GM18907 (cell line): ENCODE data around the gene MSH2.
"Not testable (repeated sequence)": the region's sequence is repeated elsewhere in the genome, so short reads cannot be mapped to it uniquely, and the experiment has no call there.

ENCODE experiments used
- ATAC-seq: cut with Tn5 transposase; IDR thresholded peaks from one replicate; pipeline ENCODE4 v1.9.1; 2021; ENCODE audit warnings: mild to moderate bottlenecking, moderate library complexity; ENCODE audit not compliant: unreplicated experiment

MSH2 gene

GRCh38 chr2:47406649-47407330, 3.8 kb downstream of the MSH2 start:
- not testable (repeated sequence) for ATAC-seq

- ATAC-seq = not testable (repeated sequence)
Observed at GRCh38 chr2:47407976-47408375, 5.0 kb downstream of the MSH2 start.

DNA sequence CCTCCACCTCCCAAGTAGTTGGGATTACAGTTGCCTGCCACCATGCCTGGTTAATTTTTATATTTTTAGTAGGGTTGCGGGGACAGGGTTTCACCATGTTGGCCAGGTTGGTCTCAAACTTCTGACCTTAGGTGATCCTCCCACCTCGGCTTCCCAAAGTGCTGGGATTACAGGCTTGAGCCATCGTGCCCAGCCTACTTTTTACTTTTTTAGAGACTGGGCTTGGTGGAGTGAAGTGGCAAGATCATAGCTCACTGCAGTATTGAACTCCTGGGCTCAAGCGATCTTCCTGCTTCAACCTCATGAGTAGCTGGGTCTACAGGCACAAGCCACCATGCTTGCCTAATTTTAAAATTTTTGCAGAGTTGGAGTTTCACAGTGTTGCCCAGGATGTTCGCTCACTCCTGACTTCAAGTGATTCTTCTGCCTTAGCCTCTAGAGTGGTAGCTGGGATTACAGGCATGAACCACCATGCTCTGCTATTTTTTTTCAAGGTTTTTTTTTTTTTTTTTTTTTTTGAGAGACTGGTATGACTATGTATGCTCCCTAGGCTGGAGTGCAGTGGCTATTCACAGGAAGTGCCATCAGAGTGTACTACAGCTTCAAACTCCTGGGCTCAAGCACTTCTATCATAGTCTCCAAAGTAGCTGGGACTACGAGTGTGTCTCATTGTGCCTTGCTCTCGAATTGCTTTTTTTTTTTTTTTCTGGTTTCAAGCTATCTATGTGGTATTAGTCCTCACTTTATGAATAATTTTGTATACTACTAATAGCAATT, 11.9 kb downstream of the MSH2 start:
- no peak for ATAC-seq

- ATAC-seq = no peak
Observed at GRCh38 chr2:47420214-47420613, 17.3 kb downstream of the MSH2 start.

- ATAC-seq = not testable (repeated sequence)
Observed at GRCh38 chr2:47420683-47421082, 17.7 kb downstream of the MSH2 start.

GRCh38 chr2:47422016-47422415, 19.1 kb downstream of the MSH2 start:
- ATAC-seq = no peak

GRCh38 chr2:47422560-47422959, 19.6 kb downstream of the MSH2 start:
- no peak for ATAC-seq

DNA sequence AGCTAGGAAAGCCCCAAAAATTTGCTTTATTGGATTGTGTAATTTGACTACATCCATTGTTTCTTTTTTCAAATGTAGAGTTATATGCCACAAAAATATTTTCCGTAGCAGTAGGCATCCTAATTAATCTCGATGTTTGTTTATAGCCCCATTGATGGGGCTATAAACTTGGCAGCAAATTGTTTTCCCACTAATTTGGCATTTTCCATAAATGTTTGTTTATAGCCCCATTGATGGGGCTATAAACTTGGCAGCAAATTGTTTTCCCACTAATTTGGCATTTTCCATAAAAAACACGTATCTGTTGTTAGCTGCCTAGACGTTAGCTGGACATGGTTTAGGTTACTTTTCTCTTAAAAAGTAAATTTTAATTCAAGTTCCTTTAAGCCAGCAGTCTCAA, 23.8 kb downstream of the MSH2 start:
- no peak for ATAC-seq

DNA sequence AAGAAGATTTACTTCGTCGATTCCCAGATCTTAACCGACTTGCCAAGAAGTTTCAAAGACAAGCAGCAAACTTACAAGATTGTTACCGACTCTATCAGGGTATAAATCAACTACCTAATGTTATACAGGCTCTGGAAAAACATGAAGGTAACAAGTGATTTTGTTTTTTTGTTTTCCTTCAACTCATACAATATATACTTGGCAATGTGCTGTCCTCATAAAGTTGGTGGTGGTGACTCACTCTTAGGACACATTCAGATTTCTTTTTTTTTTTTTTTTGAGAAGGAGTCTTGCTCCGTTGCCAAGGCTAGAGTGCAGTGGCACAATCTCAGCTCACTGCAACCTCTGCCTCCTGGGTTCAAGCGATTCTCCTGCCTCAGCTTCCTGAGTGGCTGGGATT, 26.8 kb downstream of the MSH2 start:
- no peak for ATAC-seq

GRCh38 chr2:47433006-47433405, 30.1 kb downstream of the MSH2 start:
- ATAC-seq = not testable (repeated sequence)

DNA sequence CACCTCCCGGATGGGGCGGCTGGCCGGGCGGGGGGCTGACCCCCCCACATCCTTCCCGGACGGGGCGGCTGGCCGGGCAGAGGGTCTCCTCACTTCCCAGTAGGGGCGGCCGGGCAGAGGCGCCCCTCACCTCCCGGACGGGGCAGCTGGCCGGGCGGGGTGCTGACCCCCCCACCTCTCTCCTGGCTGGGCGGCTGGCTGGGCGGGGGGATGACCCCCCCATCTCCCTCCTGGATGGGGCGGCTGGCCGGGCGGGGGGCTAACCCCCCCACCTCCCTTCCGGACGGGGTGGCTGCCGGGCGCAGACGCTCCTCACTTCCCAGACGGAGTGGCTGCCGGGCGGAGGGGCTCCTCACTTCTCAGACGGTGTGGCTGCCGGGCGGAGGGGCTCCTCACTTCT, 30.5 kb downstream of the MSH2 start:
- not testable (repeated sequence) for ATAC-seq

DNA sequence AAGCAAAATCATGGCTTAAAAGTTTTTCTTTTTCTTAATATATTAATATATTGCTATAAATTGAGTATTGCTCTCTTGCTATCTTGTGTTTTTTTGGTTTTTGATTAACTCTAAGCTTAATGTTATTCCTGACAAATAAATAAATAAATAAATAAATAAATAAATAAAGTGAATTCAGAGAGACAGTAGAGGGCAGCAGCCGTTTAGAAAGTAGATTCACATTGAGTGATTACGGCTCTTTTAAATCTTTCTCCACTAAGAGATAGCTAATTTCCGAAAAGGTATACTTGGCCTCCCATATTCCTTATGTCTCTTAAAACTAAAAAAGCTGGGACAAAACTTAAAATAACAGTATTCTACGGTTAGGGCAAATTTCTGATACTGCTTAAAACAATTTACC, 34.3 kb downstream of the MSH2 start:
- ATAC-seq = no peak

- no peak for ATAC-seq
Observed at GRCh38 chr2:47438106-47438505, 35.1 kb downstream of the MSH2 start.

- ATAC-seq = no peak
Observed at GRCh38 chr2:47438783-47439182, 35.8 kb downstream of the MSH2 start.

DNA sequence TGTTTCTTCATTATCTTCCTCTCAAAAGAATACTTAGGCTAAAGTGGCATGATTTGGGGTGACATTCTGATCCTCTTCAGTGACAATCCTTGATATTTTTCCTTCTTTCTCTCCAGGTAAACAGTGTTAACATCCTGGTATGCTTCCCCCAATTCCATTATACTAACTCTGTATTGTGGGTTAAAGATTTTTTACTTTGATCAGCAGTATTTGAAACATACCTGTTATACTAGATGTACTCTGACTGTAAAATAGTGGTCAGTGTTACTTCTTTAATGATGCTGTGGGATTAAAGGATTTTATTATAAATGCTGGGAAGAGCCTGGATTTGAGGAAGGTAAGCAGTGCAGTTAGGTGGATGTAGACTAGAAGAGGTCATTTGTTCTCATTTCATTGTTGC, 48.8 kb downstream of the MSH2 start:
- ATAC-seq = no peak

DNA sequence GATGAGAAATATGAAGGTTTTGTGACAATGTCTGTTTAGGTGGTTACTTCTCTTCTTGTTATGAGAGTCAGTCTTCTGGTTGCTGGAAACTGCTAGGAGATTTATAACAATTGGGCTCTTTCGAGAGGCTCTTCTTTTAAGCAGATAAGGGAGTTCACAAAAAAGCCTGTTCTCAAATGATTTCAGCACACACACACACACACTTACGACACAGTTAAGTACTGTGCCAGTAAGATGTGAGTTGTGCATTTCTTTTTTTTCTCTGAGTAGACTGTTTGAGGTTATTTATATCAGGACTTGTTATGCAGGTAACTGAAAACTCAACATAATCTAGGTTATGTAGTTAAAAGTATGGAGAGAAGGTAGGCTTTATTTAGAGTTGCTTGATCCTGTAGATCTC, 49.8 kb downstream of the MSH2 start:
- ATAC-seq = no peak

GRCh38 chr2:47454818-47455217, 51.9 kb downstream of the MSH2 start:
- not testable (repeated sequence) for ATAC-seq

GRCh38 chr2:47455411-47455810, 52.5 kb downstream of the MSH2 start:
- ATAC-seq = no peak

- no peak for ATAC-seq
Observed at GRCh38 chr2:47456851-47457250, 53.9 kb downstream of the MSH2 start.

- no peak for ATAC-seq
Observed at GRCh38 chr2:47457268-47457667, 54.3 kb downstream of the MSH2 start.

- ATAC-seq = no peak
Observed at GRCh38 chr2:47459021-47459420, 56.1 kb downstream of the MSH2 start.

DNA sequence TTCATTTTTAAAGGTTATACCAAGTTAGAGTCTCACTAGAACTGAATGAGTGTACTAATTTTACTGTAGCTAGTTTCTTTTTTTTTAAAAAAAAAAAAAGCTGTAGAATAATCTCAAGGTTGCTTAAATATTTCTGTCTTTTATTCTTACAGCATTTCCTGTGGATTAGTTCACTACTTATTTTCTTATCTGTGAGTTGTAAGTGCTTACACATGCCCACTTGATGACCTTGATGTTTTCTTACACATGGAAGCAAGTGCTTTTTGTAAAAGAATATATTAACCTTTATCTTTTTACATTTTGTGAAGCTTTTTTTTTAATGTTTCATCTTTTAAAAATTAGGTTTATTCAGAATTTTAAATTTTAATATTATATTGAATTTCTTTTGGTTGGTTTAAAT, 57.8 kb downstream of the MSH2 start:
- ATAC-seq = no peak
